ENCODE data around the gene MEF2A.

MEF2A gene

DNA sequence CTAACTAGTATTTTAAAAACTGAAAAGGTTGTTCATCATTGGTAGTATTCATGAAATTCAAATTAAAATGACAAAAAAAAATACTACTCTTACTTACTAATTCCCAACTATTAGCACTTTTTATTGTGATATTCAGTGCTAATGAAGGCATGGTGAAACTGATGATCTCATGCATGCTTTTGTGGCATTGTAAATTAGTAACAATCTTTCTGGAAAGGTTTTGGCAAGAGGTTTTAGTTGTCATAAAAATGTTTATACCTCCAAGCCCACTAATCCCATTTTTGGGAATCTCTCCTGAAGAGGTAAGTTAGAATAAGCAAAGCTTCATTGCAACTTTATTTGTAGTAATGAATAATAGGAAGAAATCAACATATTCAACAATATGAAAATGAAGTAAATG, 114.5 kb downstream of the MEF2A start:
- H2AFZ ChIP-seq (ENCODE audit: low read depth, low read length): no peak overlapping the region
- H3K27me3 ChIP-seq (ENCODE audit: insufficient read depth, low read length, poor library complexity): no peaks in the 10 kb centered on the region
- H3K36me3 ChIP-seq (ENCODE audit: insufficient read depth, low read length): peaks cover 52% of the 10 kb centered on the region
- H3K4me1 ChIP-seq (ENCODE audit: insufficient read depth, low read length): peaks cover 21% of the 10 kb centered on the region
- no peak overlapping the region for H3K4me2 ChIP-seq (ENCODE audit: insufficient read depth, low read length)
- H4K20me1 ChIP-seq (ENCODE audit: insufficient read depth, low read length): no peaks in the 10 kb centered on the region
- ATAC-seq (ENCODE audit: insufficient read depth, low read depth): no peak
- peaks cover 15% of the 10 kb centered on the region for H3K79me2 ChIP-seq (ENCODE audit: insufficient read depth, low read length)
- H3K27ac ChIP-seq (ENCODE audit: low read length): no peak overlapping the region
- no peak overlapping the region for H3K9ac ChIP-seq (ENCODE audit: low read depth, low read length)
- no peak for DNase-seq
- TF ChIP-seq, protein P1, sequence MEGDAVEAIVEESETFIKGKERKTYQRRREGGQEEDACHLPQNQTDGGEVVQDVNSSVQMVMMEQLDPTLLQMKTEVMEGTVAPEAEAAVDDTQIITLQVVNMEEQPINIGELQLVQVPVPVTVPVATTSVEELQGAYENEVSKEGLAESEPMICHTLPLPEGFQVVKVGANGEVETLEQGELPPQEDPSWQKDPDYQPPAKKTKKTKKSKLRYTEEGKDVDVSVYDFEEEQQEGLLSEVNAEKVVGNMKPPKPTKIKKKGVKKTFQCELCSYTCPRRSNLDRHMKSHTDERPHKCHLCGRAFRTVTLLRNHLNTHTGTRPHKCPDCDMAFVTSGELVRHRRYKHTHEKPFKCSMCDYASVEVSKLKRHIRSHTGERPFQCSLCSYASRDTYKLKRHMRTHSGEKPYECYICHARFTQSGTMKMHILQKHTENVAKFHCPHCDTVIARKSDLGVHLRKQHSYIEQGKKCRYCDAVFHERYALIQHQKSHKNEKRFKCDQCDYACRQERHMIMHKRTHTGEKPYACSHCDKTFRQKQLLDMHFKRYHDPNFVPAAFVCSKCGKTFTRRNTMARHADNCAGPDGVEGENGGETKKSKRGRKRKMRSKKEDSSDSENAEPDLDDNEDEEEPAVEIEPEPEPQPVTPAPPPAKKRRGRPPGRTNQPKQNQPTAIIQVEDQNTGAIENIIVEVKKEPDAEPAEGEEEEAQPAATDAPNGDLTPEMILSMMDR (IDR thresholded peaks at IDR 0.05; ENCODE audit: borderline replicate concordance, extremely low read depth, low read length, poor library complexity, severe bottlenecking): no peak
- no peak for TF ChIP-seq EZH2 (IDR thresholded peaks at IDR 0.05; ENCODE audit: borderline replicate concordance, low read depth, low read length, severe bottlenecking)
- H3K4me3 ChIP-seq (ENCODE audit: low read depth in 1 of 2, low read length in 2 of 2): no peak overlapping the region
- H3K9me3 ChIP-seq (ENCODE audit: insufficient read depth, low read length, severe bottlenecking): peaks cover 3% of the 10 kb centered on the region

DNA sequence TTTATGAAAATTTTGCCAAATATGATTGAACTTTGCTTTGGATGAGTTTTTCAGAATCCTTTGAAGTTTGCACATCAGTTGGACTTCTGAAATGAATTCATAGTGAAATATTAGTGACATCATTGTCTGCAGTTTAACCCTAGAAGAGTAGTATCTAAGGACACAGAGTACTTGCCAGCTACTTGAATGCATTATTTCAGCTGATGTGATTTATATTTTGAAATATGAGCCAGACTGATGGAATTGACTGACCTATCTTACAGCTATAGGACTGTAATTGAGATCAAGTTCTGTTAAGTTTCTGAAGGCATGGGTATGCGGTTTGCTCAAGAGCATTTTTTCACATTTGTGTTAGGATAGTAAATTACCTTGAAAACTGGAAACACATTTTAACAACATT, 116.2 kb downstream of the MEF2A start:
- TF ChIP-seq, protein P1 (IDR thresholded peaks at IDR 0.05; ENCODE audit: borderline replicate concordance, extremely low read depth, low read length, poor library complexity, severe bottlenecking): no peak
- no peak for TF ChIP-seq EZH2 (IDR thresholded peaks at IDR 0.05; ENCODE audit: borderline replicate concordance, low read depth, low read length, severe bottlenecking)
- Histone ChIP-seq H3K9me3 (ENCODE audit: insufficient read depth, low read length, severe bottlenecking) (peaks cover 10% of the 10 kb centered on the region), H2AFZ (ENCODE audit: low read depth, low read length) (no peak overlapping the region), H3K4me1 (ENCODE audit: insufficient read depth, low read length) (peaks cover 21% of the 10 kb centered on the region), H3K4me3 (ENCODE audit: low read depth in 1 of 2, low read length in 2 of 2) (no peak overlapping the region), H4K20me1 (ENCODE audit: insufficient read depth, low read length) (no peaks in the 10 kb centered on the region), H3K4me2 (ENCODE audit: insufficient read depth, low read length) (no peak overlapping the region), H3K9ac (ENCODE audit: low read depth, low read length) (no peak overlapping the region), H3K36me3 (ENCODE audit: insufficient read depth, low read length) (peaks cover 51% of the 10 kb centered on the region; the same call in 1 of the 2 replicates), H3K79me2 (ENCODE audit: insufficient read depth, low read length) (peaks cover 27% of the 10 kb centered on the region), H3K27me3 (ENCODE audit: insufficient read depth, low read length, poor library complexity) (no peaks in the 10 kb centered on the region), H3K27ac (ENCODE audit: low read length) (peak overlapping the region; percentile 59; the same call in 1 of the 2 replicates)
- ATAC-seq (ENCODE audit: insufficient read depth, low read depth) (no peak), DNase-seq (no peak)

DNA sequence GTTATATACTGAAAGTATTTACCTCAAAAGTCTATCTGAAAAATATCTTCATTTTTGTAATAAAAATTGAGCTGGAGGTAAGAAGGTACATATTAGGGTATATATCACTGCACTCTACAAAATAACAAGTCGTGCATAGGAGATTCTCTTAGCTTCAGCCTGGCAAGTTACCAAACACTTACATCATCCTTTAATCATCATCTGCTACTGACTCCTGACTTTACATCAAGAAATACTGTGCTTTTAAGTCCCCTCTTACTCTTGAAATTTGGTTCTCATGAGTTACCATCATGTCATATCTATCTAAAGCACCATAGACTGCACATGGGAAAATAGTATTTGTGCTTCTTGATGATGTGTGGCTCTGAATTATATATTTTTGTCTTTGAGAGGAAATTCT, 116.7 kb downstream of the MEF2A start:
- Histone ChIP-seq H3K9ac (ENCODE audit: low read depth, low read length) (no peak overlapping the region; the same call in 1 of the 2 replicates), H3K27me3 (ENCODE audit: insufficient read depth, low read length, poor library complexity) (no peaks in the 10 kb centered on the region), H3K4me2 (ENCODE audit: insufficient read depth, low read length) (no peak overlapping the region), H3K9me3 (ENCODE audit: insufficient read depth, low read length, severe bottlenecking) (peaks cover 10% of the 10 kb centered on the region), H3K27ac (ENCODE audit: low read length) (peak overlapping the region; percentile 59; the same call in 1 of the 2 replicates), H3K79me2 (ENCODE audit: insufficient read depth, low read length) (peaks cover 29% of the 10 kb centered on the region), H3K4me1 (ENCODE audit: insufficient read depth, low read length) (peaks cover 21% of the 10 kb centered on the region), H2AFZ (ENCODE audit: low read depth, low read length) (no peak overlapping the region), H3K4me3 (ENCODE audit: low read depth in 1 of 2, low read length in 2 of 2) (no peak overlapping the region), H4K20me1 (ENCODE audit: insufficient read depth, low read length) (no peaks in the 10 kb centered on the region), H3K36me3 (ENCODE audit: insufficient read depth, low read length) (peaks cover 54% of the 10 kb centered on the region; the same call in 1 of the 2 replicates)
- no peak for TF ChIP-seq EZH2 (IDR thresholded peaks at IDR 0.05; ENCODE audit: borderline replicate concordance, low read depth, low read length, severe bottlenecking)
- TF ChIP-seq, protein P1 (IDR thresholded peaks at IDR 0.05; ENCODE audit: borderline replicate concordance, extremely low read depth, low read length, poor library complexity, severe bottlenecking): no peak
- no peak for DNase-seq
- ATAC-seq (ENCODE audit: insufficient read depth, low read depth): peak; percentile 31; the same call in 1 of the 3 replicates
